Measurements from ENCODE around the gene ENGASE. TPM values are rescaled to one million over a fixed set of nuclear protein-coding genes. Genes with fewer than 3 reads are reported as not detected.

Gene ENGASE
- total RNA-seq, 3 donors from 2014 or later, result 26.1 to 34.3 (median 30.5) TPM

- no peak overlapping the region for H3K4me3 Mint-ChIP-seq
- peaks cover 21% of the 10 kb centered on the region for H3K27me3 Mint-ChIP-seq (ENCODE audit: low read depth)
- no peaks in the 10 kb centered on the region for H3K9me3 Mint-ChIP-seq
- H3K36me3 Mint-ChIP-seq (ENCODE audit: insufficient read depth), result no peaks in the 10 kb centered on the region
- DNase-seq (no peak), ATAC-seq (no peak)
- no peaks in the 10 kb centered on the region for H3K4me1 Mint-ChIP-seq (ENCODE audit: low read depth)
Measured at GRCh38 chr17:79129523-79129922, 54.9 kb downstream of the ENGASE start.

- Mint-ChIP-seq H3K36me3 (ENCODE audit: insufficient read depth) (no peaks in the 10 kb centered on the region), H3K4me3 (no peak overlapping the region), H3K9me3 (no peaks in the 10 kb centered on the region), H3K4me1 (ENCODE audit: low read depth) (no peaks in the 10 kb centered on the region), H3K27me3 (ENCODE audit: low read depth) (peaks cover 26% of the 10 kb centered on the region)
- ATAC-seq (no peak), DNase-seq (no peak)
Measured at GRCh38 chr17:79130536-79131273, 56.1 kb downstream of the ENGASE start.

GRCh38 chr17:79131274-79131635 is 56.6 kb downstream of the ENGASE start:
- H3K27me3 Mint-ChIP-seq (ENCODE audit: low read depth), result peaks cover 28% of the 10 kb centered on the region
- ATAC-seq (no peak), DNase-seq (no peak)
- H3K4me1 Mint-ChIP-seq (ENCODE audit: low read depth), result no peaks in the 10 kb centered on the region
- H3K9me3 Mint-ChIP-seq, result no peaks in the 10 kb centered on the region
- H3K4me3 Mint-ChIP-seq, result no peak overlapping the region
- no peaks in the 10 kb centered on the region for H3K36me3 Mint-ChIP-seq (ENCODE audit: insufficient read depth)

GRCh38 chr17:79131701-79132100 is 57.1 kb downstream of the ENGASE start:
- Mint-ChIP-seq H3K4me3 (no peak overlapping the region), H3K4me1 (ENCODE audit: low read depth) (no peaks in the 10 kb centered on the region), H3K27me3 (ENCODE audit: low read depth) (peaks cover 27% of the 10 kb centered on the region), H3K9me3 (no peaks in the 10 kb centered on the region), H3K36me3 (ENCODE audit: insufficient read depth) (no peaks in the 10 kb centered on the region)
- ATAC-seq (no peak), DNase-seq (no peak)

GRCh38 chr17:79132271-79133064 is 57.8 kb downstream of the ENGASE start:
- Mint-ChIP-seq H3K9me3 (no peaks in the 10 kb centered on the region), H3K27me3 (ENCODE audit: low read depth) (peaks cover 25% of the 10 kb centered on the region), H3K36me3 (ENCODE audit: insufficient read depth) (no peaks in the 10 kb centered on the region), H3K4me1 (ENCODE audit: low read depth) (no peaks in the 10 kb centered on the region), H3K4me3 (no peak overlapping the region)
- ATAC-seq (no peak), DNase-seq (no peak)

GRCh38 chr17:79133214-79133613 is 58.6 kb downstream of the ENGASE start:
- Mint-ChIP-seq H3K9me3 (no peaks in the 10 kb centered on the region), H3K4me1 (ENCODE audit: low read depth) (no peaks in the 10 kb centered on the region), H3K4me3 (no peak overlapping the region), H3K27me3 (ENCODE audit: low read depth) (peaks cover 25% of the 10 kb centered on the region), H3K36me3 (ENCODE audit: insufficient read depth) (no peaks in the 10 kb centered on the region)
- DNase-seq (no peak), ATAC-seq (no peak)

- ATAC-seq, result no peak
Measured at GRCh38 chr17:79133985-79134384, 59.4 kb downstream of the ENGASE start.

GRCh38 chr17:79135011-79135410 is 60.4 kb downstream of the ENGASE start:
- H3K9me3 Mint-ChIP-seq, result no peaks in the 10 kb centered on the region

More at GRCh38 chr17:79133985-79134384, 59.4 kb downstream of the ENGASE start:
- no peaks in the 10 kb centered on the region for H3K36me3 Mint-ChIP-seq (ENCODE audit: insufficient read depth)
- no peak overlapping the region for H3K4me3 Mint-ChIP-seq
- DNase-seq, result no peak
- H3K4me1 Mint-ChIP-seq (ENCODE audit: low read depth), result no peaks in the 10 kb centered on the region
- H3K9me3 Mint-ChIP-seq, result no peaks in the 10 kb centered on the region
- peaks cover 27% of the 10 kb centered on the region for H3K27me3 Mint-ChIP-seq (ENCODE audit: low read depth)

GRCh38 chr17:79135628-79136405 is 61.2 kb downstream of the ENGASE start:
- ATAC-seq, result no peak
- no peak overlapping the region for H3K4me3 Mint-ChIP-seq
- H3K9me3 Mint-ChIP-seq, result no peaks in the 10 kb centered on the region
- no peaks in the 10 kb centered on the region for H3K4me1 Mint-ChIP-seq (ENCODE audit: low read depth)
- no peaks in the 10 kb centered on the region for H3K36me3 Mint-ChIP-seq (ENCODE audit: insufficient read depth)
- H3K27me3 Mint-ChIP-seq (ENCODE audit: low read depth), result peaks cover 27% of the 10 kb centered on the region
- no peak for DNase-seq

More at GRCh38 chr17:79135011-79135410, 60.4 kb downstream of the ENGASE start:
- H3K27me3 Mint-ChIP-seq (ENCODE audit: low read depth), result peaks cover 27% of the 10 kb centered on the region
- no peak for DNase-seq
- H3K4me1 Mint-ChIP-seq (ENCODE audit: low read depth), result no peaks in the 10 kb centered on the region
- no peaks in the 10 kb centered on the region for H3K36me3 Mint-ChIP-seq (ENCODE audit: insufficient read depth)
- ATAC-seq, result no peak
- H3K4me3 Mint-ChIP-seq, result no peak overlapping the region

Other genes with a start within 250 kb of the ENGASE start
- gene USP36, start 234.0 kb upstream of the ENGASE start, total RNA-seq, result 100 to 1,000 TPM; 157 to 179 (median 170) TPM
- gene CEP295NL, start 171.6 kb upstream of the ENGASE start, total RNA-seq, result not detected
- 1 to 10 TPM in 1 of 3 donors, under 1 TPM in 2; 0.63 to 1.0 (median 0.81) TPM for gene TIMP2, start 149.4 kb upstream of the ENGASE start, total RNA-seq
- 10 to 100 TPM; 14.5 to 32.1 (median 29.9) TPM for gene LGALS3BP, start 94.9 kb upstream of the ENGASE start, total RNA-seq
- gene CANT1, start 65.1 kb upstream of the ENGASE start, total RNA-seq, result 10 to 100 TPM; 46.7 to 68.6 (median 55.5) TPM
- under 1 TPM; 0.29 to 0.41 (median 0.38) TPM for gene C1QTNF1, start 50.7 kb upstream of the ENGASE start, total RNA-seq

Measured in activated T-cell treated with anti-CD3 and anti-CD28 coated beads, Interleukin-2, amount 50 U/mL, for 4 hours (primary cell).